Osteoblast (primary cell): ENCODE results near the gene RAMP1. TPM values are rescaled to one million over a fixed set of nuclear protein-coding genes. Genes with fewer than 3 reads are reported as not detected.
A peak's percentile ranks its signal among the peaks of the same experiment; 100 is the strongest.

Source experiments
- DNase-seq: peaks from one replicate; pipeline ENCODE4 v3.0.0; 2011; ENCODE audit warnings: low spot score, mixed read lengths; ENCODE audit not compliant: insufficient read length; ENCODE audit errors: missing footprints
- H2AFZ ChIP-seq: 2 replicates; pipeline ENCODE4 v1.6.0; 2011; ENCODE audit warnings: mild to moderate bottlenecking, low read length
- H3K27ac ChIP-seq: 2 replicates; pipeline ENCODE4 v1.5.1; 2011; ENCODE audit warnings: mild to moderate bottlenecking, low read depth, low read length, moderate library complexity
- H3K27me3 ChIP-seq: 2 replicates; pipeline ENCODE4 v1.6.0; 2012; ENCODE audit warnings: mild to moderate bottlenecking, control low read depth, inconsistent platforms, low read length, moderate library complexity; ENCODE audit not compliant: insufficient read depth
- H3K36me3 ChIP-seq: 2 replicates; pipeline ENCODE4 v1.5.1; 2011; ENCODE audit warnings: mild to moderate bottlenecking, low read length, control low read depth, moderate library complexity; ENCODE audit not compliant: insufficient read depth
- H3K4me1 ChIP-seq: 2 replicates; pipeline ENCODE4 v1.5.1; 2011; ENCODE audit warnings: mild to moderate bottlenecking, low read length, control low read depth, moderate library complexity; ENCODE audit not compliant: insufficient read depth
- H3K4me2 ChIP-seq: 2 replicates; pipeline ENCODE4 v1.6.0; 2011; ENCODE audit warnings: mild to moderate bottlenecking, low read length; ENCODE audit not compliant: insufficient read depth
- H3K4me3 ChIP-seq: fragments of 200-600 bp; sonication (generic); 3 replicates; pipeline ENCODE4 v1.5.1; 2012; ENCODE audit warnings: mild to moderate bottlenecking, low read length, inconsistent platforms; ENCODE audit not compliant: insufficient read depth
- H3K79me2 ChIP-seq: 2 replicates; pipeline ENCODE4 v1.6.0; 2012; ENCODE audit warnings: mild to moderate bottlenecking, low read length, control low read depth, inconsistent platforms; ENCODE audit not compliant: insufficient read depth
- H3K9me3 ChIP-seq: 2 replicates; pipeline ENCODE4 v1.5.1; 2011; ENCODE audit warnings: low read depth, low read length, control low read depth
- H4K20me1 ChIP-seq: 2 replicates; pipeline ENCODE4 v1.6.0; 2012; ENCODE audit warnings: mild to moderate bottlenecking, low read length, control low read depth; ENCODE audit not compliant: insufficient read depth
- total RNA-seq: library from RNA; depleted of rRNA; stranded (reverse); fragments of >200 nt; gene quantifications from 2 replicates; pipeline ENCODE4 v1.2.3, GENCODE V29; 2012
- TF ChIP-seq, protein P1 (sequence below): IDR thresholded peaks from 2 replicates; pipeline ENCODE4 v1.5.1; 2011; ENCODE audit warnings: mild to moderate bottlenecking, low read depth, low read length, moderate library complexity; ENCODE audit errors: extremely low read depth

The RAMP1 gene
- total RNA-seq, 1 donor = 1.8 TPM

DNA sequence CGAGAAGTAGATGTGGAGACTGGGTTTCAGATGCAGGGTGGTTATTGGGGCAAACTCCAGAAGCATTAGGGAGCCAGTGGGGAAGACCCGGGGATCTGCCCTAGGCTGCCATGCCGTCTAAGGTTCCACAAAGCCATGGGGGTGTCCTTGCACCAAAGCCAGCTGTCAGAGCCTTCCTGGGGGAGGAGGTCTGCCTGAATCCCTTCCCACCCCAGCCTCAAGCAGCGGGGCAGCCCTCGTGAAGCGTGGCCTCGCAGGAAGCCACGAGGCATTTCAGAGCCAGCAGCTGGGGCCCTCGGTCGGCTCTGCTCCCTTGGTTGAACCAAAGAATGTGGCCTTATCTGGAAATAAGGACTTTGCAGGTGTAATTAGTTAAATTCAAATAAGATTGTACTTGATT is 56.2 kb downstream of the RAMP1 start:
- Histone ChIP-seq H3K9me3 (no peaks in the 10 kb centered on the region), H4K20me1 (no peaks in the 10 kb centered on the region), H3K27me3 (no peaks in the 10 kb centered on the region), H3K4me1 (no peaks in the 10 kb centered on the region), H3K4me2 (no peak overlapping the region), H2AFZ (no peak overlapping the region), H3K27ac (no peak overlapping the region), H3K36me3 (no peaks in the 10 kb centered on the region), H3K79me2 (no peaks in the 10 kb centered on the region), H3K4me3 (no peak overlapping the region)
- TF ChIP-seq, protein P1, sequence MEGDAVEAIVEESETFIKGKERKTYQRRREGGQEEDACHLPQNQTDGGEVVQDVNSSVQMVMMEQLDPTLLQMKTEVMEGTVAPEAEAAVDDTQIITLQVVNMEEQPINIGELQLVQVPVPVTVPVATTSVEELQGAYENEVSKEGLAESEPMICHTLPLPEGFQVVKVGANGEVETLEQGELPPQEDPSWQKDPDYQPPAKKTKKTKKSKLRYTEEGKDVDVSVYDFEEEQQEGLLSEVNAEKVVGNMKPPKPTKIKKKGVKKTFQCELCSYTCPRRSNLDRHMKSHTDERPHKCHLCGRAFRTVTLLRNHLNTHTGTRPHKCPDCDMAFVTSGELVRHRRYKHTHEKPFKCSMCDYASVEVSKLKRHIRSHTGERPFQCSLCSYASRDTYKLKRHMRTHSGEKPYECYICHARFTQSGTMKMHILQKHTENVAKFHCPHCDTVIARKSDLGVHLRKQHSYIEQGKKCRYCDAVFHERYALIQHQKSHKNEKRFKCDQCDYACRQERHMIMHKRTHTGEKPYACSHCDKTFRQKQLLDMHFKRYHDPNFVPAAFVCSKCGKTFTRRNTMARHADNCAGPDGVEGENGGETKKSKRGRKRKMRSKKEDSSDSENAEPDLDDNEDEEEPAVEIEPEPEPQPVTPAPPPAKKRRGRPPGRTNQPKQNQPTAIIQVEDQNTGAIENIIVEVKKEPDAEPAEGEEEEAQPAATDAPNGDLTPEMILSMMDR = no peak
- DNase-seq = peak; percentile 53

DNA sequence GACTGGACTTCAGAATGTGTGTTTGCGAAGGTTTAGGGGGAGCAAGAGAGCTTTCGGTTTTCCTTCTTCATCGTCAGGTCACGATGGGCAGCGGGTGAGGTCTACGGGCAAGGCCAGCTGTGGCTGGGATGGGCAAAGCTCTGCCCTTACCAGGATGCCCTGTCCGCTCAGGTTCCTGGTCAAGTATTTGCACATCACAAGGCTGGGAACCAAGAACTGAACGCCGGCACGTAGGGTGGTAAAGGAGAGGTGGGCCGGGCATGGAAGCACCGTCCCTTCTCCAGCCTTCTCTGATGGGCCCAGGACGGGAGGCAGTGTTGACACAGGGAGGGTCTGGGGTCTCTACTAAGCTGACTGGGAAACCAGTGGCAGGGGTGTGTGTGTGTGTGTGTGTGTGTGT is 56.9 kb downstream of the RAMP1 start:
- TF ChIP-seq, protein P1 = no peak
- Histone ChIP-seq H3K4me2 (no peak overlapping the region), H4K20me1 (no peaks in the 10 kb centered on the region), H3K27me3 (no peaks in the 10 kb centered on the region), H3K27ac (no peak overlapping the region), H3K4me1 (no peaks in the 10 kb centered on the region), H2AFZ (no peak overlapping the region), H3K4me3 (no peak overlapping the region), H3K36me3 (no peaks in the 10 kb centered on the region), H3K9me3 (no peaks in the 10 kb centered on the region), H3K79me2 (no peaks in the 10 kb centered on the region)
- no peak for DNase-seq

DNA sequence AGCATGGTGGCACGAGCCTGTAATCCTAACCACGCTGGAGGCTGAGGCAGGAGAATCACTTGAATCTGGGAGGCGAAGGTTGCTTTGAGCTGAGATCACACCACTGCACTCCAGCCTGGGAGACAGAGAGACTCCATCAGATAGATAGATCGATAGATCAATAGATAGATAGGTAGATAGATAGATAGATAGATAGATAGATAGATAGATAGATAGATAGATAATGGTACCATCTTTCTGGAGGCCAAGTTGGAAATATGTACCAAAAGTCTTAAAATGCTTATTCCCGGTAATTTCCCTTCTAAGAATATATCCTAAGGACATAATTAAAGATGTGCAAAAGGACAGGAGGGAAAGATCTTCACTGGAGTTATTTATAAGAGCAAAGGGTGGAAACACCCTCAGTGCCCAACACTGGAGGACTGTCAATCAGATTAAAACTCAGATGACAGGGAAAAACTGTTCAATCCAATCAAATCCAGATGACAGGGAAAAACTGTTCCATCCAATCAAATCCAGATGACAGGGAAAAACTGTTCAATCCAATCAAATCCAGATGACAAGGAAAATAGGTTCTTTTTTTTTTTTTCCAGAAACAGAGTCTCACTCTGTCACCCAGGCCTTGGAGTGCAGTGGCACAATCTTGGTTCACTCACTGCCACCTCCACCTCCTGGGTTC is 58.4 kb downstream of the RAMP1 start:
- TF ChIP-seq, protein P1 = no peak
- Histone ChIP-seq H2AFZ (no peak overlapping the region), H3K27ac (no peak overlapping the region), H3K27me3 (no peaks in the 10 kb centered on the region), H3K4me3 (no peak overlapping the region), H3K36me3 (no peaks in the 10 kb centered on the region), H4K20me1 (no peaks in the 10 kb centered on the region), H3K9me3 (no peaks in the 10 kb centered on the region), H3K4me2 (no peak overlapping the region), H3K4me1 (no peaks in the 10 kb centered on the region), H3K79me2 (no peaks in the 10 kb centered on the region)
- DNase-seq = no peak

DNA sequence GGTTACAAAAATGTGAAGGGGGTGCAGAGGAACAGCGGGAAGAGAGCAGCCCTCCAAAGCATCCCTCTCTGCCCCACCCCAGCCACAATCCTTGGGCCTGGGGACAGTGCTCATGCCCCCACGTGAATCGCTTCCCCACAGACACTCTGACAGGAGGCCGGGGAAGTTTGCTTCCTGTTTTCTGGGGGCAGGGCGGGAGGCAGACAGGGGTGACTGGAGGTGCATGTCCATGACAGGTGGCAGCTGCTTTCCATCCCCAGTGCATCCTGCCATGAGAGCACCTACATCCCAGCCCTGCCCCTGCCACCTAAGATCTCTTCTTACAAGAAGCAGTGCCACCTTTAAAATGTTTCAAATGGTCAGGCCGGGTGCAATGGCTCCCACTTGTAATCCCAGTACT is 60.2 kb downstream of the RAMP1 start:
- DNase-seq = peak; percentile 32
- Histone ChIP-seq H3K4me1 (peaks cover 4% of the 10 kb centered on the region), H3K27ac (no peak overlapping the region), H3K9me3 (no peaks in the 10 kb centered on the region), H4K20me1 (no peaks in the 10 kb centered on the region), H3K27me3 (no peaks in the 10 kb centered on the region), H3K36me3 (no peaks in the 10 kb centered on the region), H3K79me2 (no peaks in the 10 kb centered on the region), H2AFZ (no peak overlapping the region), H3K4me3 (no peak overlapping the region), H3K4me2 (no peak overlapping the region)
- TF ChIP-seq, protein P1 = no peak
